Amygdala (tissue), 56 donors: Measurements from ENCODE around the gene RCAN2.

Experiments
- DNase-seq, 56 donors: peaks; one replicate each; lab custom pipeline; 2025; lab: John Stamatoyannopoulos, UW

The RCAN2 gene

DNA sequence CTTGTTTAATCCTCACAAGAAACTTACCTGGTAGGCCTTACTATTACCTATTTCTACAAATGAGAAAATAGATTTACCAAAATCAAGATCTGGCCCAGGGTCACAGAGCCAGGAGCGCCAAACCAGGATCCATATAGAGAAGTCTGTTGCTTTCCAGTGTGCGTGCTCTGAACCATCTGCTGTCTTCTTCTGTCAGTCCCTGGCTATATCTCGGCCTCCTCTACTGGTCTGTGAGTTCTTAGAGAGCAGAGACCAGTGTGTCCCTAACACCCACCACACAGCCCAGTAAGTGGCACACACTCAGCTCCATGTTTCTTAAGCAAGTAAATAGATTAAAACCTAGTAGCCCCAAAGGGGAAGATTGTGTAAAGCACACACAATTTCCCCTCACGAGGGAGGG is 301.5 kb downstream of the RCAN2 start:
- DNase-seq = no peak

DNA sequence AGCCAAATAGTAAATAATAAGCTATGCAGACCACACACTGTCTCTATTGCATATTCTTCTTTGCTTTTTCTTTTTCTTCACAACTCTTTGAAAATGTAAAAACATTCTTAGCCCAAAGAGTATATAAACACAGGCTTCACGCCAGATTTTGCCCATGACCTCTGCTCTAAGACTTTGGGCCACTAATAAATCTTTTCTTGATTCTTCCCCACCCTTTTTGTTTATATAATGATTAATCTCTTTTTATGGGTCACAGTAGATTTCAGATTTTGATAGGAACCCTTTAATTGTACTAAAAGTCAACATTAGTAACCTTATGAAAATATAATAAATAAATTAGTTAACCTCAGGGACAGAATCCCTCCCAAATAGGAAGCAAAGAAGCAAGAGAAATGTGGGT is 304.7 kb downstream of the RCAN2 start:
- no peak for DNase-seq

DNA sequence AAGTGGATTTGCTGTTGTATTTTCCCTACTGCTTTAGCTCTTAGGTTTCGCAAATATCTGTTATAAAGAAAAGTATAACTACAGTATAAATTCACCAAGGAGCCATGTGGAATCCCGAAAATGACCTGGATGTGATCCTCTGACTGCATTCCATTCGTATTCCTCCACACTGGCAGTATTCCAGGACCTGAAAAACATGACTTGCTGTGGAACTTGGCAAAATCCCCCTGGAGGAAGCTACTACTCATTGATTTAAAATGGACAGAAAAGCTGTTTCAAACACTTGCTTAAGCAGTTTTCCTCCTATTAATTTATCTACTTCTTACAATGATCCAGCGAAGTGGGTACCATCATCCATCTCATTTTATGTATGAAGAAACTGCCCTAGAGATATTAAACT is 307.1 kb downstream of the RCAN2 start:
- DNase-seq = no peak

DNA sequence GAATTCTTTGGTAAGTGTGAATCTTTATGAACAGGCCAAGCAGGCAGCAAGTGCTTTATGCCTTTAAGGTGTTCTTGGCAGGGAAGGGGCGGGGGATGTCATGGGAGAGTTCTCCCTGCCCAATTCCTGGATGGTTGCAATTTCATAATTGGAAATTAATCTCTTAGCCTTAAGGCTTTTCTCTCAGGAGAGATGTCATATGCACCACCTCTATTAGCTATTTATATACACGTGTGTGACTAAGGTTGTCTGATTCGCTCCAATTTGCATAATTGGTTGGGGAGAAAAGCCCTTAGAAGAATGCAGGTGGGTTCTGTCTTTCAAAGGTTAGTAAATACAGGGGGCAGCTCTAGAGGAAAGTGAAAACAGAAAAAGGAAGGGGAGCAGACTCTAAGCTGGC is 315.3 kb downstream of the RCAN2 start:
- no peak for DNase-seq

DNA sequence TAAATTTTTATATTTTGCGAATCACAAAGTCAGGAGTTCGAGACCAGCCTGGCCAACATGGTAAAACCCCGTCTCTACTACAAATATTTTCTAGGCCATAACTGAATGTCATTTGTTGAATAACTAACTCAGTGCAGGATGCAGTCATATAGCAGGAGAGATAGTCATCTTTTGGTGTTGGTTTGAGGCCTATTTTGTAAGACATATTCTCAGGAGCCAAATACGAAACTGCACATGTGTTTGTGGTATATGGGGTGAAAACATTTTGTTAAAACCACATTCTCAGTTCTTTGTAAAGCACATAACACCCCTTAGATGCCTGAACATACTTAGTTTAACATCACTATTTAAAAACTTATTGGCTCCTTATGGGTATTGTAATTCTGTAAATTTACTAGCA is 315.8 kb downstream of the RCAN2 start:
- DNase-seq = no peak

DNA sequence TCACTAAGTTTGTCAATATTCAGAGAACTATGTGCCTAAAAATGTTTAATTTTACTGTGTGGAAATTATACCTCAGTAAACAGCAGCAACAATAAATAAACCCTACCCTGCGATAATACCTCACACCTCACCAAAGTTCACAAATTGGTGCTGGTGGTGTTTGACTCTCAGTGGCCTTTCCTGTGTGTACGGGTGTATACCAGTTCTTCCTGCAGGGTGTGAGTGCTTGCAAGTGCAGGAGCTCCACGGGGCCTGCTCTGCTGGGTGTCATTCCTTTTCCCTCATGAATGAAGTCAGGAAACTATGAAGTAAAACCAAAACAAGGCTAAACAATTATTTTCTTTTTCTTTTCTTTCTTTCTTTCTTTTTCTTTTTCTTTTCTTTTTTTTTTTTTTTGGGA is 316.3 kb downstream of the RCAN2 start:
- DNase-seq = no peak

DNA sequence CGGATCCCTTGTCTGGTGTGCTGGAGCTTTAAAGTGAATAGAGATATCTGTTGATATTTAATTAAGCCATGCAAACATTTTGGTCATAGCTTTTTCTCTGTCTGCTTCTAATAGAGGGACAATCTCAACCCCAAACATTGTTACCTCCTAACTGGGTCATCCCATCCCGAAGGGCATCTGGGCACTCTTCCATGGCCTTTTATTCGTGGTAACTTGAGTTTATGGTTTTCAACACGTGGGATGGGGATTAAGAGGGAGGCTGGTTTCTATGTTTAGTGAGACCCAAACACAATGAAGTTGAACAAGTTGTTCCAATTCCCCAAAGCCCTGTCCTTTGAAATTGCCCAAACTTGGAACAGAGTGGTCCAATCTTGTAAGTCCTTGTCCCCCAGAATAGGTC is 319.1 kb downstream of the RCAN2 start:
- DNase-seq = no peak
